K562 (cell line): Measurements from ENCODE around the gene TRIP11. TPM values are rescaled to one million over a fixed set of nuclear protein-coding genes. Genes with fewer than 3 reads are reported as not detected.

Experiments
- ATAC-seq: fragments of 200-7000 bp; cut with Tn5 transposase; 3 replicates; pipeline ENCODE4 v1.9.1; 2020; ENCODE audit warnings: moderate library complexity
- BruUV-seq: library from RNA; stranded (reverse); fragments of 400-500 nt; replicated peaks from 2 replicates; lab custom pipeline; 2021; lab: Mats Ljungman, UMichigan
- CTCF ChIA-PET: fragments of 300-600 bp; formaldehyde crosslinking; extraction: SDS; loops from one replicate; lab custom pipeline; 2021; ENCODE audit warnings: low intra/inter-chr PET ratio; lab: Yijun Ruan, JAX
- POLR2A ChIA-PET: fragments of 300-600, 350-650 bp; sonication (Branson Sonifier 250); formaldehyde crosslinking; extraction: SDS; loops from one replicate; lab custom pipeline; 2021; ENCODE audit warnings: antibody characterized with exemption, inconsistent platforms; lab: Yijun Ruan, JAX
- DNase-seq, 4 experiments: peaks; one replicate each; pipeline versions ENCODE4 v3.0.0 to v3.0.0-alpha.2; 2011 to 2018; ENCODE audit warnings: low spot score in 3 of 4, mixed read lengths in 3 of 4; ENCODE audit errors: extremely low read depth in 1 of 4
- FAIRE-seq: peaks from 2 replicates; lab custom pipeline; 2011; peaks lifted over from hg19 to GRCh38; lab: Jason Lieb, UNC
- H2AFZ ChIP-seq: 2 replicates; pipeline ENCODE4 v1.6.0; 2011; ENCODE audit warnings: low read depth, low read length, control low read depth, inconsistent platforms
- H3K27ac ChIP-seq: fragments of 200-600 bp; 3 replicates; pipeline ENCODE4 v1.8.0; 2011; ENCODE audit warnings: low read depth, mild to moderate bottlenecking, control low read depth, inconsistent platforms, low read length, moderate library complexity, mixed read lengths; ENCODE audit errors: extremely low read depth
- H3K27me3 ChIP-seq, 2 experiments: fragments of 300-600 bp in 1 of 2; 2 replicates in 1 of 2; 3 replicates in 1 of 2; pipeline versions ENCODE4 v1.6.0 to v1.8.0; 2011; ENCODE audit warnings: inconsistent platforms in 2 of 2, low read length in 2 of 2, mild to moderate bottlenecking in 1 of 2, mixed read lengths in 1 of 2, moderate library complexity in 1 of 2; ENCODE audit not compliant: control insufficient read depth in 2 of 2, insufficient read depth in 2 of 2
- H3K36me3 ChIP-seq: fragments of 300-600 bp; 3 replicates; pipeline ENCODE4 v1.8.0; 2011; ENCODE audit warnings: mild to moderate bottlenecking, low read length, inconsistent platforms; ENCODE audit not compliant: control insufficient read depth, insufficient read depth
- H3K4me1 ChIP-seq, 2 experiments: fragments of 200-600 bp in 1 of 2; replicated peaks in 1 of 2; 2 replicates in 1 of 2; 3 replicates in 1 of 2; pipeline versions ENCODE4 v1.5.1 to v1.8.0; 2011; ENCODE audit warnings: inconsistent platforms in 2 of 2, low read length in 2 of 2, mild to moderate bottlenecking in 1 of 2, mixed read lengths in 1 of 2, moderate library complexity in 1 of 2; ENCODE audit not compliant: control insufficient read depth in 2 of 2, insufficient read depth in 2 of 2
- H3K4me2 ChIP-seq: 2 replicates; pipeline ENCODE4 v1.6.1; 2011; ENCODE audit warnings: low read length, control low read depth, inconsistent platforms, mixed read lengths; ENCODE audit not compliant: insufficient read depth
- H3K4me3 ChIP-seq: fragments of 200-600 bp; sonication (generic), shearing (Covaris generic); 2 replicates; pipeline ENCODE4 v1.5.1; 2016; ENCODE audit warnings: control low read depth, inconsistent platforms
- H3K79me2 ChIP-seq: fragments of 200-600 bp; 3 replicates; pipeline ENCODE4 v1.8.0; 2011; ENCODE audit warnings: low read length, inconsistent platforms; ENCODE audit not compliant: control insufficient read depth, insufficient read depth
- H3K9ac ChIP-seq, 2 experiments: 2 replicates each; pipeline versions ENCODE4 v1.6.0 to v1.6.1; 2011; ENCODE audit warnings: low read depth in 2 of 2, low read length in 2 of 2, control low read depth in 1 of 2, inconsistent platforms in 1 of 2, mild to moderate bottlenecking in 1 of 2, mixed read lengths in 1 of 2; ENCODE audit not compliant: insufficient read depth in 1 of 2
- H3K9me1 ChIP-seq: one replicate; pipeline ENCODE4 v1.6.0; 2011; ENCODE audit warnings: inconsistent platforms, mild to moderate bottlenecking, low read length, moderate library complexity; ENCODE audit not compliant: control insufficient read depth, insufficient read depth
- H3K9me3 ChIP-seq: replicated peaks from 2 replicates; pipeline ENCODE4 v1.5.1; 2011; ENCODE audit warnings: low read depth, low read length, inconsistent platforms; ENCODE audit not compliant: control insufficient read depth, insufficient read depth
- H4K20me1 ChIP-seq: replicated peaks from 2 replicates; pipeline ENCODE4 v1.6.1; 2011; ENCODE audit warnings: low read length, inconsistent platforms, mixed read lengths; ENCODE audit not compliant: control insufficient read depth, insufficient read depth
- ARNT ChIP-seq, 2 experiments: fragments of 450-650 bp; IDR thresholded peaks; 2 replicates each; pipeline ENCODE4 v1.6.1; 2016; ENCODE audit warnings: mild to moderate bottlenecking in 1 of 2
- CBFB ChIP-seq: sonication (generic); formaldehyde crosslinking; IDR thresholded peaks from 2 replicates; pipeline ENCODE4 v1.4.0; 2020; ENCODE audit warnings: mild to moderate bottlenecking, missing genetic modification reagents
- ETV1 ChIP-seq: fragments of 450-650 bp; conservative IDR thresholded peaks from 2 replicates; pipeline ENCODE4 v1.6.1; 2016; ENCODE audit warnings: missing genetic modification characterization, control low read depth, low read depth, missing compliant biosample characterization
- MEF2D ChIP-seq: conservative IDR thresholded peaks from 2 replicates; pipeline ENCODE4 v1.6.1; 2016; ENCODE audit warnings: low read depth, missing genetic modification characterization, missing compliant biosample characterization
- TCF3 ChIP-seq: sonication (generic); formaldehyde crosslinking; IDR thresholded peaks from 2 replicates; pipeline ENCODE4 v1.4.0; 2020; ENCODE audit warnings: mild to moderate bottlenecking, missing genetic modification reagents
- TEAD2 ChIP-seq: fragments of 450-650 bp; IDR thresholded peaks from 2 replicates; pipeline ENCODE4 v1.6.1; 2016; ENCODE audit warnings: missing genetic modification characterization, control low read depth, missing compliant biosample characterization
- ZNF41 ChIP-seq: fragments of 250-450 bp; sonication (Bioruptor Pico); conservative IDR thresholded peaks from 2 replicates; pipeline ENCODE4 v1.4.0; 2020; ENCODE audit warnings: mild to moderate bottlenecking
- ZNF444 ChIP-seq: fragments of 250-450 bp; sonication (Bioruptor Pico); IDR thresholded peaks from 2 replicates; pipeline ENCODE4 v1.4.0; 2020; ENCODE audit warnings: mild to moderate bottlenecking, moderate library complexity
- ZNF75A ChIP-seq: fragments of 450-650 bp; formaldehyde crosslinking; IDR thresholded peaks from 2 replicates; pipeline ENCODE4 v1.4.0; 2020; ENCODE audit warnings: mild to moderate bottlenecking
- WGBS: fragments of 100-300 bp; shearing (Covaris generic); methylation state at CpG from one replicate; pipeline ENCODE4 v1.1.6; 2016; ENCODE audit warnings: low coverage, mixed read lengths; ENCODE audit not compliant: insufficient coverage; ENCODE audit errors: missing lambda C conversion rate; 5-methylcytosine and 5-hydroxymethylcytosine counted together
- in situ Hi-C: fragments of 300-500 bp; cut with MboI; formaldehyde crosslinking; loops from 4 replicates; pipeline ENCODE4 v1.15.0; 2018; ENCODE audit warnings: inconsistent platforms, mixed read lengths
- intact Hi-C: fragments of 100-400 bp; cut with micrococcal nuclease; formaldehyde crosslinking; loops from 2 replicates; pipeline ENCODE4 v1.14.2; 2022
- polyA plus RNA-seq, 8 experiments: library from polyadenylated mRNA; depleted of rRNA in 4 of 8; stranded (reverse) in 5 of 8; unstranded in 3 of 8; fragments of >200 nt; fragmentation: Nextera tagmentation in 2 of 8; fragmentation: Illumina TruSeq in 1 of 8; extraction: Ambion mirVana in 2 of 8; extraction: Trizol in 1 of 8; gene quantifications; 2 replicates each; pipeline versions ENCODE4 v1.2.1 to v1.2.3, GENCODE V29; 2011 to 2014; ENCODE audit warnings: inconsistent platforms in 1 of 8, missing spikeins in 1 of 8
- total RNA-seq, 7 experiments: library from RNA; depleted of rRNA in 6 of 7; stranded (reverse); fragments of >200 nt in 6 of 7; fragmentation: Illumina TruSeq in 2 of 7; extraction: Trizol in 2 of 7; gene quantifications; 2 replicates each; pipeline versions ENCODE4 v1.2.1 to v1.2.3, GENCODE V29; 2011 to 2021; ENCODE audit warnings: low replicate concordance in 1 of 7
- TF ChIP-seq, protein P1 (sequence below): sonication (generic); formaldehyde crosslinking; IDR thresholded peaks from 2 replicates; pipeline ENCODE4 v1.4.0; 2020; ENCODE audit warnings: mild to moderate bottlenecking, missing genetic modification reagents
- TF ChIP-seq, protein P2 (sequence below): IDR thresholded peaks from 2 replicates; pipeline ENCODE4 v1.6.1; 2011; ENCODE audit not compliant: insufficient read length; ENCODE audit errors: extremely low read depth
- TF ChIP-seq, protein P3 (sequence below): fragments of 450-650 bp; conservative IDR thresholded peaks from 2 replicates; pipeline ENCODE4 v1.6.1; 2016; ENCODE audit warnings: missing genetic modification characterization, low read depth, mild to moderate bottlenecking, missing compliant biosample characterization, moderate library complexity

The TRIP11 gene
- total and polyA plus RNA-seq, 9 of the 15 experiments (the other 6 are each of a cell fraction or from before 2014, with no cell fraction given) = 4.0 to 20.0 (median 10.9) TPM

DNA sequence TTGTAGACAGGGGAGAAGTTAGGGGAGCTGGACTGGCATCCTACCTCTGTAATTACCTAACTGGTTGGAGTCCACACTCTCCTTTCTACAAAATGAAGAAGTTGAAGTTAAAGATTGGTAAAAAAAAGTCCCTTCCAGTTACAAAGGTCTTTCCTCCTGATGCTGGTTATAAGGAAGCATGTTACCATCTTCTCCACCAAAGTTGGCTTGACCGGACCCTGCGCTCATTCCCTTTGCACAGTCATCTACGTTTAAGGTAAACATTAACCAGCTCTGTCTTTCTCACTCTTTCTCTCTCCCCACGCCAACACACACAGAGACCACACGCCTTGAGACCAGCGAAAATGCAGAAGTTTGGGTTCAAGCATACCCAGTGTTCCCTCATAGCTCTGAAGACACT is 104.3 kb downstream of the TRIP11 start:
- Histone ChIP-seq H3K27ac (no peak overlapping the region), H4K20me1 (no peaks in the 10 kb centered on the region), H3K27me3 (peaks cover 0 to 33% of the 10 kb centered on the region in 2 experiments; a peak in 4 of 5 replicates), H3K9me1 (no peaks in the 10 kb centered on the region), H2AFZ (no peak overlapping the region), H3K79me2 (no peaks in the 10 kb centered on the region), H3K4me3 (no peak overlapping the region), H3K36me3 (no peaks in the 10 kb centered on the region), H3K4me1 (no peaks in the 10 kb centered on the region), H3K4me2 (no peak overlapping the region), H3K9ac (no peak overlapping the region), H3K9me3 (no peaks in the 10 kb centered on the region)
- ATAC-seq (no peak), DNase-seq (no peak), FAIRE-seq (no peak)
- ChIA-PET POLR2A (no interaction called here), CTCF (no interaction called here)
- no TSS peak for BruUV-seq
- WGBS = 2% methylated on average over 6 of the region's 6 CpGs
- in situ Hi-C loops = no loop called here
- TF ChIP-seq, protein P1, sequence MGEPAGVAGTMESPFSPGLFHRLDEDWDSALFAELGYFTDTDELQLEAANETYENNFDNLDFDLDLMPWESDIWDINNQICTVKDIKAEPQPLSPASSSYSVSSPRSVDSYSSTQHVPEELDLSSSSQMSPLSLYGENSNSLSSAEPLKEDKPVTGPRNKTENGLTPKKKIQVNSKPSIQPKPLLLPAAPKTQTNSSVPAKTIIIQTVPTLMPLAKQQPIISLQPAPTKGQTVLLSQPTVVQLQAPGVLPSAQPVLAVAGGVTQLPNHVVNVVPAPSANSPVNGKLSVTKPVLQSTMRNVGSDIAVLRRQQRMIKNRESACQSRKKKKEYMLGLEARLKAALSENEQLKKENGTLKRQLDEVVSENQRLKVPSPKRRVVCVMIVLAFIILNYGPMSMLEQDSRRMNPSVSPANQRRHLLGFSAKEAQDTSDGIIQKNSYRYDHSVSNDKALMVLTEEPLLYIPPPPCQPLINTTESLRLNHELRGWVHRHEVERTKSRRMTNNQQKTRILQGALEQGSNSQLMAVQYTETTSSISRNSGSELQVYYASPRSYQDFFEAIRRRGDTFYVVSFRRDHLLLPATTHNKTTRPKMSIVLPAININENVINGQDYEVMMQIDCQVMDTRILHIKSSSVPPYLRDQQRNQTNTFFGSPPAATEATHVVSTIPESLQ (CRISPR knock-in tag) = no peak
- intact Hi-C loops = no loop called here

DNA sequence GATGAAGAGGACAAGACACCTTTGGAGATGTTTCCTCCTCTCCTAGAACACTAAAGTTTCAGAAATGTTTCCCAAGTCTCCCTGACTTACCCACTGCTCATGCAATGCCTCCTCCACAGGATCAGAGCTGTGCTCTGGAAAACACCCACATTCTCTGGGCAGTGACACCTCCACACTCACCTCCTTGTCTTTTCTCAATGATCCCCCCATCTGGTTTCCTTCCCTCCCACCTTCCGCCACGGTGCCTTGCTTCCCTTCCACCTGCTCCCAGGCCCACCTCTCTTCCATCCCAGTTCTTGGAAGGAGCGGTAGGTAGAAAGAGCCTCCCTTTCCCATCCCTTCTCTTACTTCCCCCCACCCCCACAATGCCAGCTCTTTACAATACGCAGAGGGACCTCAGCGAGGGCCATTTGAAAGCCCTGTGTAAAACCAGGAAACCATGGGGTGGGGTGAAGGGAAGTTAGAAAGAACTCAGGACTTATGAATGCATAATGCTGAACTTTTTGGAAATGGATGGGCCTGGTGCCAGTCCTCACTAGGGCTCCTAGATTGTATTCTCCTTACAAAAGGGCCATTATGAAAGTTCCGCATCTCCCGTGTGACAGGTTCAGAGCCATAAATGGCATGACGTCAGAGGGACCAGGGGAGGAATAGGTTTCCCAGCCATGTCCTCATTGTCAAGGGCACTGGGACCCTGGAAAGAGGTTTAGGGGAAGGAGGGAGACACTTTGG is 105.1 kb downstream of the TRIP11 start:
- no peaks in the 10 kb centered on the region for H4K20me1 ChIP-seq
- no peaks in the 10 kb centered on the region for H3K36me3 ChIP-seq
- H3K79me2 ChIP-seq = no peaks in the 10 kb centered on the region
- POLR2A ChIA-PET = no interaction called here
- no TSS peak for BruUV-seq
- no peak for DNase-seq
- no peak overlapping the region for H3K4me2 ChIP-seq
- no peak overlapping the region for H3K27ac ChIP-seq
- no peaks in the 10 kb centered on the region for H3K9me1 ChIP-seq
- peaks cover 0 to 33% of the 10 kb centered on the region in 2 experiments; a peak in 4 of 5 replicates for H3K27me3 ChIP-seq
- no peak overlapping the region for H3K4me3 ChIP-seq
- intact Hi-C loops = no loop called here
- no peak for FAIRE-seq
- no peak for ATAC-seq
- no peaks in the 10 kb centered on the region for H3K4me1 ChIP-seq
- 0% methylated on average over 8 of the region's 8 CpGs for WGBS
- in situ Hi-C loops = no loop called here
- H3K9ac ChIP-seq = no peak overlapping the region
- CTCF ChIA-PET = no interaction called here
- H2AFZ ChIP-seq = no peak overlapping the region
- H3K9me3 ChIP-seq = no peaks in the 10 kb centered on the region
- TF ChIP-seq ETV1 (tag) = no peak
- no peak for TF ChIP-seq CBFB (CRISPR knock-in tag)
- TF ChIP-seq ZNF41 (CRISPR knock-in tag) = no peak
- TF ChIP-seq, protein P2, sequence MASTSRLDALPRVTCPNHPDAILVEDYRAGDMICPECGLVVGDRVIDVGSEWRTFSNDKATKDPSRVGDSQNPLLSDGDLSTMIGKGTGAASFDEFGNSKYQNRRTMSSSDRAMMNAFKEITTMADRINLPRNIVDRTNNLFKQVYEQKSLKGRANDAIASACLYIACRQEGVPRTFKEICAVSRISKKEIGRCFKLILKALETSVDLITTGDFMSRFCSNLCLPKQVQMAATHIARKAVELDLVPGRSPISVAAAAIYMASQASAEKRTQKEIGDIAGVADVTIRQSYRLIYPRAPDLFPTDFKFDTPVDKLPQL = no peak
- no peak for TF ChIP-seq ZNF444 (CRISPR knock-in tag)
- TF ChIP-seq, protein P3, sequence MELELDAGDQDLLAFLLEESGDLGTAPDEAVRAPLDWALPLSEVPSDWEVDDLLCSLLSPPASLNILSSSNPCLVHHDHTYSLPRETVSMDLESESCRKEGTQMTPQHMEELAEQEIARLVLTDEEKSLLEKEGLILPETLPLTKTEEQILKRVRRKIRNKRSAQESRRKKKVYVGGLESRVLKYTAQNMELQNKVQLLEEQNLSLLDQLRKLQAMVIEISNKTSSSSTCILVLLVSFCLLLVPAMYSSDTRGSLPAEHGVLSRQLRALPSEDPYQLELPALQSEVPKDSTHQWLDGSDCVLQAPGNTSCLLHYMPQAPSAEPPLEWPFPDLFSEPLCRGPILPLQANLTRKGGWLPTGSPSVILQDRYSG (tag) = no peak
- no peak for TF ChIP-seq ZNF75A (CRISPR knock-in tag)
- no peak for TF ChIP-seq TCF3 (CRISPR knock-in tag)
- no peak for TF ChIP-seq TEAD2 (tag)
- no peak for TF ChIP-seq MEF2D (tag)
- TF ChIP-seq ARNT (IDR thresholded peaks at IDR 0.05) = no peak
